DMS153 treated with DMSO at 0.1 percent for 48 hours (cell line): Measurements from ENCODE around the gene HSD11B2.
A peak's percentile ranks its signal among the peaks of the same experiment; 100 is the strongest.

ENCODE experiments used
- DNase-seq: peaks from one replicate; lab custom pipeline; 2025; ENCODE audit not compliant: unreplicated experiment; lab: John Stamatoyannopoulos, UW

HSD11B2 gene

GRCh38 chr16:67448580-67448979 is 17.7 kb downstream of the HSD11B2 start:
- no peak for DNase-seq

GRCh38 chr16:67449336-67449735 is 18.4 kb downstream of the HSD11B2 start:
- no peak for DNase-seq

- no peak for DNase-seq
These were observed 18.8 kb downstream of the HSD11B2 start for GRCh38 chr16:67449739-67450138.

GRCh38 chr16:67451061-67451703 is 20.3 kb downstream of the HSD11B2 start:
- no peak for DNase-seq

- DNase-seq: no peak
These were observed 20.9 kb downstream of the HSD11B2 start for GRCh38 chr16:67451704-67452435.

- DNase-seq: no peak
These were observed 23.2 kb downstream of the HSD11B2 start for GRCh38 chr16:67454104-67454503.

GRCh38 chr16:67454852-67455251 is 23.9 kb downstream of the HSD11B2 start:
- DNase-seq: no peak

GRCh38 chr16:67456391-67457081 is 25.6 kb downstream of the HSD11B2 start:
- DNase-seq: no peak

- no peak for DNase-seq
These were observed 26.7 kb downstream of the HSD11B2 start for GRCh38 chr16:67457611-67458010.

- no peak for DNase-seq
These were observed 27.3 kb downstream of the HSD11B2 start for GRCh38 chr16:67458121-67458641.

- peak; percentile 30 for DNase-seq
These were observed 28.3 kb downstream of the HSD11B2 start for GRCh38 chr16:67459066-67459860.

- DNase-seq: no peak
These were observed 28.9 kb downstream of the HSD11B2 start for GRCh38 chr16:67459861-67460150.

GRCh38 chr16:67460168-67460567 is 29.2 kb downstream of the HSD11B2 start:
- DNase-seq: no peak

- no peak for DNase-seq
These were observed 30.0 kb downstream of the HSD11B2 start for GRCh38 chr16:67460961-67461360.

- DNase-seq: no peak
These were observed 30.8 kb downstream of the HSD11B2 start for GRCh38 chr16:67461600-67462278.

- no peak for DNase-seq
These were observed 31.3 kb downstream of the HSD11B2 start for GRCh38 chr16:67462279-67462655.

GRCh38 chr16:67463059-67463458 is 32.1 kb downstream of the HSD11B2 start:
- DNase-seq: no peak

- DNase-seq: no peak
These were observed 32.8 kb downstream of the HSD11B2 start for GRCh38 chr16:67463691-67464090.

- DNase-seq: no peak
These were observed 33.6 kb downstream of the HSD11B2 start for GRCh38 chr16:67464565-67464964.

GRCh38 chr16:67466581-67466980 is 35.7 kb downstream of the HSD11B2 start:
- no peak for DNase-seq

- DNase-seq: no peak
These were observed 37.8 kb downstream of the HSD11B2 start for GRCh38 chr16:67468731-67469130.
